OCI-LY7 (cell line): Measurements from ENCODE around the gene MTHFSD. TPM values are rescaled to one million over a fixed set of nuclear protein-coding genes. Genes with fewer than 3 reads are reported as not detected.
"Not testable (repeated sequence)": the region's sequence is repeated elsewhere in the genome, so short reads cannot be mapped to it uniquely, and the experiment has no call there.

Experiments used
- BruUV-seq: library from RNA; stranded (reverse); fragments of 400-500 nt; replicated peaks from 2 replicates; lab custom pipeline; 2021; lab: Mats Ljungman, UMichigan
- CTCF ChIA-PET: fragments of 300-600 bp; sonication (Branson Sonifier 250); formaldehyde crosslinking; loops from one replicate; lab custom pipeline; 2022; ENCODE audit warnings: antibody characterized with exemption; ENCODE audit not compliant: unreplicated experiment; lab: Charles Lee
- POLR2A ChIA-PET: fragments of 300-600 bp; sonication (Branson Sonifier 250); formaldehyde crosslinking; loops from one replicate; lab custom pipeline; 2022; ENCODE audit warnings: antibody characterized with exemption; lab: Charles Lee
- DNase-seq: peaks from one replicate; pipeline ENCODE4 v3.0.0-alpha.2; 2015; ENCODE audit warnings: low spot score
- H2AFZ ChIP-seq: fragments of 200-600 bp; sonication (generic), shearing (Covaris generic); 2 replicates; pipeline ENCODE4 v1.6.1; 2014; ENCODE audit warnings: mild to moderate bottlenecking, antibody characterized with exemption, low read length, moderate library complexity
- H3K27ac ChIP-seq: fragments of 200-600 bp; sonication (generic); 2 replicates; pipeline ENCODE4 v1.5.1; 2014; ENCODE audit warnings: mixed run types, low read depth, mild to moderate bottlenecking, moderate library complexity, low read length, inconsistent platforms; ENCODE audit not compliant: poor library complexity, severe bottlenecking
- H3K36me3 ChIP-seq: fragments of 200-600 bp; sonication (generic); 2 replicates; pipeline ENCODE4 v1.6.1; 2014; ENCODE audit warnings: mild to moderate bottlenecking, antibody characterized with exemption, low read length, moderate library complexity, mixed read lengths; ENCODE audit not compliant: insufficient read depth
- H3K4me1 ChIP-seq: fragments of 200-600 bp; sonication (generic); 2 replicates; pipeline ENCODE4 v1.5.1; 2014; ENCODE audit warnings: mild to moderate bottlenecking, low read length; ENCODE audit not compliant: insufficient read depth, poor library complexity, severe bottlenecking
- H3K4me2 ChIP-seq: fragments of 200-600 bp; sonication (generic); 2 replicates; pipeline ENCODE4 v1.6.1; 2014; ENCODE audit warnings: mild to moderate bottlenecking, low read length
- H3K4me3 ChIP-seq: fragments of 200-600 bp; sonication (generic); 2 replicates; pipeline ENCODE4 v1.5.1; 2014; ENCODE audit warnings: mild to moderate bottlenecking, low read depth, low read length; ENCODE audit not compliant: poor library complexity, severe bottlenecking
- H3K79me2 ChIP-seq: fragments of 200-600 bp; sonication (generic); 2 replicates; pipeline ENCODE4 v1.6.1; 2016; ENCODE audit warnings: low read depth, mild to moderate bottlenecking, low read length, moderate library complexity, mixed read lengths; ENCODE audit not compliant: insufficient read depth
- H3K9me2 ChIP-seq: fragments of 200-600 bp; sonication (generic); 2 replicates; pipeline ENCODE4 v1.6.1; 2016; ENCODE audit warnings: mild to moderate bottlenecking, low read length, mixed read lengths; ENCODE audit not compliant: insufficient read depth
- H3K9me3 ChIP-seq: fragments of 200-600 bp; sonication (generic); 2 replicates; pipeline ENCODE4 v1.6.1; 2014; ENCODE audit warnings: mild to moderate bottlenecking, mixed run types, low read length, mixed read lengths
- H4K20me1 ChIP-seq: fragments of 200-600 bp; sonication (generic); 2 replicates; pipeline ENCODE4 v1.6.1; 2014; ENCODE audit warnings: mild to moderate bottlenecking, antibody characterized with exemption, low read length, moderate library complexity, mixed read lengths; ENCODE audit not compliant: insufficient read depth
- CTCF ChIP-seq: fragments of 200-600 bp; sonication (generic); conservative IDR thresholded peaks from 2 replicates; pipeline ENCODE4 v1.5.1; 2014; ENCODE audit warnings: mild to moderate bottlenecking, antibody characterized with exemption, low read length, moderate library complexity, mixed read lengths
- EZH2phosphoT487 ChIP-seq: fragments of 200-600 bp; sonication (generic); IDR thresholded peaks from 2 replicates; pipeline ENCODE4 v1.6.1; 2018; ENCODE audit warnings: low read depth, borderline replicate concordance, mild to moderate bottlenecking, mixed run types, antibody characterized with exemption, low read length, moderate library complexity, mixed read lengths
- intact Hi-C: fragments of 100-400 bp; cut with micrococcal nuclease; formaldehyde crosslinking; loops from one replicate; pipeline ENCODE4 v1.10.0; 2022; ENCODE audit not compliant: unreplicated experiment
- total RNA-seq, 2 experiments: library from RNA; depleted of rRNA in 1 of 2; stranded (reverse); fragments of >200 nt in 1 of 2; shearing (Covaris generic) in 1 of 2; gene quantifications; 2 replicates each; pipeline ENCODE4 v1.2.3, GENCODE V29; 2014 to 2022

MTHFSD gene
- total RNA-seq, 2 experiments from 2014 or later = 12.2 to 26.0 TPM

- Histone ChIP-seq H3K4me3 (no peak overlapping the region), H3K9me2 (no peaks in the 10 kb centered on the region), H3K4me2 (no peak overlapping the region), H3K4me1 (no peaks in the 10 kb centered on the region), H3K9me3 (no peaks in the 10 kb centered on the region), H3K79me2 (no peaks in the 10 kb centered on the region), H3K27ac (no peak overlapping the region), H4K20me1 (no peaks in the 10 kb centered on the region), H3K36me3 (no peaks in the 10 kb centered on the region), H2AFZ (no peak overlapping the region)
- DNase-seq = no peak
- no TSS peak for BruUV-seq
- ChIA-PET POLR2A (no interaction called here), CTCF (no interaction called here)
- no peak for TF ChIP-seq CTCF
- intact Hi-C loops = no loop called here
Measured at GRCh38 chr16:86591270-86591669, 36.2 kb upstream of the MTHFSD start.

GRCh38 chr16:86590501-86591144 is 35.6 kb upstream of the MTHFSD start:
- Histone ChIP-seq H3K9me3 (no peaks in the 10 kb centered on the region), H3K4me2 (no peak overlapping the region)
- no peak for DNase-seq

GRCh38 chr16:86587955-86588354 is 32.9 kb upstream of the MTHFSD start:
- H3K36me3 ChIP-seq, H3K27ac ChIP-seq, H3K4me2 ChIP-seq, CTCF ChIA-PET, H3K79me2 ChIP-seq, H3K9me2 ChIP-seq, BruUV-seq, DNase-seq, H3K9me3 ChIP-seq, H3K4me3 ChIP-seq, H3K4me1 ChIP-seq, POLR2A ChIA-PET, H4K20me1 ChIP-seq, intact Hi-C loops, H2AFZ ChIP-seq: not testable (repeated sequence)

More at GRCh38 chr16:86590501-86591144, 35.6 kb upstream of the MTHFSD start:
- no peaks in the 10 kb centered on the region for H3K4me1 ChIP-seq
- TF ChIP-seq EZH2phosphoT487 (no peak), CTCF (no peak)
- H3K9me2 ChIP-seq = no peaks in the 10 kb centered on the region
- intact Hi-C loops = no loop called here
- H2AFZ ChIP-seq = no peak overlapping the region
- H3K36me3 ChIP-seq = no peaks in the 10 kb centered on the region
- CTCF ChIA-PET = interaction anchor here (0.6 kb wide), 1 partner anchor 74 kb away, joined by 3 read pairs; no protein-coding TSS in a partner anchor
- no peaks in the 10 kb centered on the region for H4K20me1 ChIP-seq
- POLR2A ChIA-PET = no interaction called here
- no peak overlapping the region for H3K27ac ChIP-seq
- H3K79me2 ChIP-seq = no peaks in the 10 kb centered on the region
- H3K4me3 ChIP-seq = no peak overlapping the region
- BruUV-seq = no TSS peak
